GM23338 (cell line): ENCODE data around the gene DIP2C. TPM values are rescaled to one million over a fixed set of nuclear protein-coding genes. Genes with fewer than 3 reads are reported as not detected.

Experiments
- ATAC-seq: fragments of 200-7000 bp; cut with Tn5 transposase; 3 replicates; pipeline ENCODE4 v1.9.1; 2020
- DNase-seq: peaks from one replicate; pipeline ENCODE4 v3.0.0-alpha.2; 2015; ENCODE audit warnings: low spot score
- H2AFZ ChIP-seq: fragments of 200-600 bp; sonication (generic); 2 replicates; pipeline ENCODE4 v1.8.0; 2016; ENCODE audit warnings: antibody characterized with exemption, mild to moderate bottlenecking, moderate library complexity
- H3F3A ChIP-seq: fragments of 200-600 bp; sonication (generic); replicated peaks from 2 replicates; pipeline ENCODE4 v1.8.0; 2017; ENCODE audit warnings: antibody characterized with exemption, mixed run types, low read depth
- H3K27ac ChIP-seq: fragments of 200-600 bp; sonication (generic); 2 replicates; pipeline ENCODE4 v1.6.1; 2016; ENCODE audit warnings: low read depth
- H3K27me3 ChIP-seq: fragments of 200-600 bp; sonication (generic); 2 replicates; pipeline ENCODE4 v1.8.0; 2016; ENCODE audit warnings: mild to moderate bottlenecking, mixed run types, moderate library complexity; ENCODE audit not compliant: insufficient read depth
- H3K36me3 ChIP-seq: fragments of 200-600 bp; sonication (generic); 2 replicates; pipeline ENCODE4 v1.8.0; 2016; ENCODE audit warnings: mild to moderate bottlenecking; ENCODE audit not compliant: insufficient read depth
- H3K4me1 ChIP-seq: fragments of 200-600 bp; sonication (generic); 2 replicates; pipeline ENCODE4 v1.8.0; 2016; ENCODE audit warnings: mild to moderate bottlenecking, moderate library complexity; ENCODE audit not compliant: insufficient read depth
- H3K4me2 ChIP-seq: fragments of 200-600 bp; sonication (generic); 2 replicates; pipeline ENCODE4 v1.7.1; 2017; ENCODE audit warnings: mixed run types
- H3K4me3 ChIP-seq: fragments of 200-600 bp; sonication (generic); 2 replicates; pipeline ENCODE4 v1.6.1; 2016; ENCODE audit warnings: mixed run types
- H3K79me2 ChIP-seq: fragments of 200-600 bp; sonication (generic); replicated peaks from 2 replicates; pipeline ENCODE4 v1.8.0; 2017; ENCODE audit warnings: mild to moderate bottlenecking; ENCODE audit not compliant: insufficient read depth
- H3K9me2 ChIP-seq: fragments of 200-600 bp; sonication (generic); 2 replicates; pipeline ENCODE4 v1.8.0; 2017; ENCODE audit not compliant: insufficient read depth
- H4K20me1 ChIP-seq: fragments of 200-600 bp; sonication (generic); replicated peaks from 2 replicates; pipeline ENCODE4 v1.8.0; 2017; ENCODE audit warnings: mild to moderate bottlenecking; ENCODE audit not compliant: insufficient read depth
- H3K27ac Mint-ChIP-seq: 2 replicates; pipeline ENCODE4 v1.8.0; 2020; ENCODE audit warnings: inconsistent platforms, mild to moderate bottlenecking, moderate library complexity, mixed read lengths
- H3K27me3 Mint-ChIP-seq: 3 replicates; pipeline ENCODE4 v1.8.0; 2022; ENCODE audit warnings: low read depth, mild to moderate bottlenecking, moderate library complexity, mixed read lengths, inconsistent platforms; ENCODE audit not compliant: insufficient read depth, poor library complexity
- H3K36me3 Mint-ChIP-seq: 3 replicates; pipeline ENCODE4 v1.8.0; 2021; ENCODE audit warnings: low read depth, mild to moderate bottlenecking, inconsistent platforms, moderate library complexity, mixed read lengths
- H3K4me1 Mint-ChIP-seq: 3 replicates; pipeline ENCODE4 v1.8.0; 2020; ENCODE audit warnings: mild to moderate bottlenecking, inconsistent platforms, mixed read lengths
- H3K4me3 Mint-ChIP-seq: 3 replicates; pipeline ENCODE4 v1.8.0; 2021; ENCODE audit warnings: moderate library complexity, mild to moderate bottlenecking, inconsistent platforms, mixed read lengths
- H3K9me3 Mint-ChIP-seq: 3 replicates; pipeline ENCODE4 v1.8.0; 2020; ENCODE audit warnings: moderate library complexity, mild to moderate bottlenecking, inconsistent platforms, mixed read lengths
- CTCF ChIP-seq, 2 experiments: fragments of 200-600 bp in 1 of 2; sonication (generic) in 1 of 2; conservative IDR thresholded peaks; 2 replicates each; pipeline versions ENCODE4 v1.5.1 to v1.6.1; 2016 to 2017; ENCODE audit warnings: antibody characterized with exemption in 2 of 2, low read depth in 2 of 2, mild to moderate bottlenecking in 2 of 2, moderate library complexity in 1 of 2
- ETS1 ChIP-seq: IDR thresholded peaks from 2 replicates; pipeline ENCODE4 v1.6.1; 2016; ENCODE audit warnings: antibody characterized with exemption
- EZH2phosphoT487 ChIP-seq: fragments of 200-600 bp; sonication (generic); IDR thresholded peaks from one replicate; pipeline ENCODE4 v1.8.1; 2018; ENCODE audit warnings: antibody characterized with exemption; ENCODE audit not compliant: unreplicated experiment
- JUNB ChIP-seq: IDR thresholded peaks from one replicate; pipeline ENCODE4 v1.6.1; 2016; ENCODE audit warnings: antibody characterized with exemption; ENCODE audit not compliant: unreplicated experiment
- NANOG ChIP-seq: IDR thresholded peaks from 2 replicates; pipeline ENCODE4 v1.6.1; 2016; ENCODE audit warnings: antibody characterized with exemption, borderline replicate concordance
- POLR2AphosphoS5 ChIP-seq: IDR thresholded peaks from 2 replicates; pipeline ENCODE4 v1.6.1; 2016; ENCODE audit warnings: antibody characterized with exemption, low read depth
- STAT1 ChIP-seq: IDR thresholded peaks from one replicate; pipeline ENCODE4 v1.6.1; 2016; ENCODE audit warnings: antibody characterized with exemption; ENCODE audit not compliant: unreplicated experiment
- ZNF114 ChIP-seq: fragments of 250-450 bp; sonication (Bioruptor Pico); IDR thresholded peaks from 2 replicates; pipeline ENCODE4 v1.5.0; 2020; ENCODE audit warnings: mild to moderate bottlenecking, moderate library complexity
- ZNF462 ChIP-seq: fragments of 250-450 bp; sonication (Bioruptor Pico); IDR thresholded peaks from 2 replicates; pipeline ENCODE4 v1.5.0; 2020; ENCODE audit warnings: mild to moderate bottlenecking, moderate library complexity
- polyA plus RNA-seq: library from polyadenylated mRNA; unstranded; fragments of >200 nt; fragmentation: Nextera tagmentation; extraction: Ambion mirVana; gene quantifications from 2 replicates; pipeline ENCODE4 v1.2.1, GENCODE V29; 2016
- total RNA-seq: library from RNA; depleted of rRNA; stranded (reverse); fragments of >200 nt; shearing (Covaris generic); gene quantifications from 2 replicates; pipeline ENCODE4 v1.2.3, GENCODE V29; 2014

The DIP2C gene
- total and polyA plus RNA-seq, 2 experiments from 2014 or later = 5.1 to 7.7 TPM

- Histone ChIP-seq H3K27me3 (no peaks in the 10 kb centered on the region), H3F3A (0 out of 2 replicates have a peak, but pooled peaks cover 1% of the 10 kb centered on the region), H3K9me2 (no peaks in the 10 kb centered on the region), H2AFZ (no peak overlapping the region), H3K4me1 (no peaks in the 10 kb centered on the region), H3K4me2 (no peak overlapping the region), H3K79me2 (peaks cover 18% of the 10 kb centered on the region), H3K27ac (no peak overlapping the region), H3K36me3 (no peaks in the 10 kb centered on the region), H3K4me3 (no peak overlapping the region), H4K20me1 (peaks cover 3% of the 10 kb centered on the region)
- H3K27me3 Mint-ChIP-seq = peaks cover 2% of the 10 kb centered on the region
- H3K36me3 Mint-ChIP-seq = no peaks in the 10 kb centered on the region
- H3K4me3 Mint-ChIP-seq = no peak overlapping the region
- DNase-seq = no peak
- no peaks in the 10 kb centered on the region; the same call in 2 of the 3 replicates for H3K9me3 Mint-ChIP-seq
- TF ChIP-seq POLR2AphosphoS5 (no peak), JUNB (no peak), ZNF462 (no peak), CTCF (conservative IDR thresholded peaks at IDR 0.05; ENCODE audit: low read depth in 2 of 2) (no peak), ZNF114 (no peak), NANOG (no peak), EZH2phosphoT487 (no peak), STAT1 (no peak), ETS1 (no peak)
- H3K27ac Mint-ChIP-seq = peak overlapping the region; percentile 20; the same call in 1 of the 2 replicates
- peaks cover 32% of the 10 kb centered on the region for H3K4me1 Mint-ChIP-seq
- ATAC-seq = no peak
These were observed 84.5 kb downstream of the DIP2C start for GRCh38 chr10:604716-605631.
